GM23338 (cell line): ENCODE results near the gene DARS2. TPM values are rescaled to one million over a fixed set of nuclear protein-coding genes. Genes with fewer than 3 reads are reported as not detected.

Source experiments
- ATAC-seq: fragments of 200-7000 bp; cut with Tn5 transposase; 3 replicates; pipeline ENCODE4 v1.9.1; 2020
- DNase-seq: peaks from one replicate; pipeline ENCODE4 v3.0.0-alpha.2; 2015; ENCODE audit warnings: low spot score
- H2AFZ ChIP-seq: fragments of 200-600 bp; sonication (generic); 2 replicates; pipeline ENCODE4 v1.8.0; 2016; ENCODE audit warnings: antibody characterized with exemption, mild to moderate bottlenecking, moderate library complexity
- H3F3A ChIP-seq: fragments of 200-600 bp; sonication (generic); replicated peaks from 2 replicates; pipeline ENCODE4 v1.8.0; 2017; ENCODE audit warnings: antibody characterized with exemption, mixed run types, low read depth
- H3K27ac ChIP-seq: fragments of 200-600 bp; sonication (generic); 2 replicates; pipeline ENCODE4 v1.6.1; 2016; ENCODE audit warnings: low read depth
- H3K27me3 ChIP-seq: fragments of 200-600 bp; sonication (generic); 2 replicates; pipeline ENCODE4 v1.8.0; 2016; ENCODE audit warnings: mild to moderate bottlenecking, mixed run types, moderate library complexity; ENCODE audit not compliant: insufficient read depth
- H3K36me3 ChIP-seq: fragments of 200-600 bp; sonication (generic); 2 replicates; pipeline ENCODE4 v1.8.0; 2016; ENCODE audit warnings: mild to moderate bottlenecking; ENCODE audit not compliant: insufficient read depth
- H3K4me1 ChIP-seq: fragments of 200-600 bp; sonication (generic); 2 replicates; pipeline ENCODE4 v1.8.0; 2016; ENCODE audit warnings: mild to moderate bottlenecking, moderate library complexity; ENCODE audit not compliant: insufficient read depth
- H3K4me2 ChIP-seq: fragments of 200-600 bp; sonication (generic); 2 replicates; pipeline ENCODE4 v1.7.1; 2017; ENCODE audit warnings: mixed run types
- H3K4me3 ChIP-seq: fragments of 200-600 bp; sonication (generic); 2 replicates; pipeline ENCODE4 v1.6.1; 2016; ENCODE audit warnings: mixed run types
- H3K79me2 ChIP-seq: fragments of 200-600 bp; sonication (generic); replicated peaks from 2 replicates; pipeline ENCODE4 v1.8.0; 2017; ENCODE audit warnings: mild to moderate bottlenecking; ENCODE audit not compliant: insufficient read depth
- H3K9me2 ChIP-seq: fragments of 200-600 bp; sonication (generic); 2 replicates; pipeline ENCODE4 v1.8.0; 2017; ENCODE audit not compliant: insufficient read depth
- H4K20me1 ChIP-seq: fragments of 200-600 bp; sonication (generic); replicated peaks from 2 replicates; pipeline ENCODE4 v1.8.0; 2017; ENCODE audit warnings: mild to moderate bottlenecking; ENCODE audit not compliant: insufficient read depth
- H3K27ac Mint-ChIP-seq: 2 replicates; pipeline ENCODE4 v1.8.0; 2020; ENCODE audit warnings: inconsistent platforms, mild to moderate bottlenecking, moderate library complexity, mixed read lengths
- H3K27me3 Mint-ChIP-seq: 3 replicates; pipeline ENCODE4 v1.8.0; 2022; ENCODE audit warnings: low read depth, mild to moderate bottlenecking, moderate library complexity, mixed read lengths, inconsistent platforms; ENCODE audit not compliant: insufficient read depth, poor library complexity
- H3K36me3 Mint-ChIP-seq: 3 replicates; pipeline ENCODE4 v1.8.0; 2021; ENCODE audit warnings: low read depth, mild to moderate bottlenecking, inconsistent platforms, moderate library complexity, mixed read lengths
- H3K4me1 Mint-ChIP-seq: 3 replicates; pipeline ENCODE4 v1.8.0; 2020; ENCODE audit warnings: mild to moderate bottlenecking, inconsistent platforms, mixed read lengths
- H3K4me3 Mint-ChIP-seq: 3 replicates; pipeline ENCODE4 v1.8.0; 2021; ENCODE audit warnings: moderate library complexity, mild to moderate bottlenecking, inconsistent platforms, mixed read lengths
- H3K9me3 Mint-ChIP-seq: 3 replicates; pipeline ENCODE4 v1.8.0; 2020; ENCODE audit warnings: moderate library complexity, mild to moderate bottlenecking, inconsistent platforms, mixed read lengths
- ETS1 ChIP-seq: IDR thresholded peaks from 2 replicates; pipeline ENCODE4 v1.6.1; 2016; ENCODE audit warnings: antibody characterized with exemption
- EZH2 ChIP-seq: fragments of 200-600 bp; sonication (generic); IDR thresholded peaks from one replicate; pipeline ENCODE4 v1.8.0; 2017; ENCODE audit warnings: antibody characterized with exemption, mild to moderate bottlenecking, low read depth; ENCODE audit not compliant: unreplicated experiment
- JUNB ChIP-seq: IDR thresholded peaks from one replicate; pipeline ENCODE4 v1.6.1; 2016; ENCODE audit warnings: antibody characterized with exemption; ENCODE audit not compliant: unreplicated experiment
- NANOG ChIP-seq: IDR thresholded peaks from 2 replicates; pipeline ENCODE4 v1.6.1; 2016; ENCODE audit warnings: antibody characterized with exemption, borderline replicate concordance
- REST ChIP-seq: IDR thresholded peaks from one replicate; pipeline ENCODE4 v1.6.1; 2018; ENCODE audit warnings: antibody characterized with exemption; ENCODE audit not compliant: unreplicated experiment
- ZNF114 ChIP-seq: fragments of 250-450 bp; sonication (Bioruptor Pico); IDR thresholded peaks from 2 replicates; pipeline ENCODE4 v1.5.0; 2020; ENCODE audit warnings: mild to moderate bottlenecking, moderate library complexity
- ZNF331 ChIP-seq: fragments of 250-450 bp; sonication (Bioruptor Pico); IDR thresholded peaks from 2 replicates; pipeline ENCODE4 v1.5.0; 2020; ENCODE audit warnings: low read depth, mild to moderate bottlenecking, moderate library complexity
- polyA plus RNA-seq: library from polyadenylated mRNA; unstranded; fragments of >200 nt; fragmentation: Nextera tagmentation; extraction: Ambion mirVana; gene quantifications from 2 replicates; pipeline ENCODE4 v1.2.1, GENCODE V29; 2016
- total RNA-seq: library from RNA; depleted of rRNA; stranded (reverse); fragments of >200 nt; shearing (Covaris generic); gene quantifications from 2 replicates; pipeline ENCODE4 v1.2.3, GENCODE V29; 2014
- TF ChIP-seq, protein P1 (sequence below): fragments of 250-450 bp; sonication (Bioruptor Pico); IDR thresholded peaks from 2 replicates; pipeline ENCODE4 v1.5.0; 2020; ENCODE audit warnings: mild to moderate bottlenecking, moderate library complexity

Gene DARS2
- total and polyA plus RNA-seq, 2 experiments from 2014 or later, result 18.1 to 41.1 TPM

GRCh38 chr1:173821680-173822079, 2.8 kb upstream of the DARS2 start:
- H3K36me3 ChIP-seq, result peaks cover 20% of the 10 kb centered on the region
- H3K9me2 ChIP-seq, result no peaks in the 10 kb centered on the region
- Mint-ChIP-seq H3K36me3 (peaks cover 38% of the 10 kb centered on the region), H3K27ac (no peak overlapping the region), H3K9me3 (no peaks in the 10 kb centered on the region), H3K4me1 (peaks cover 11% of the 10 kb centered on the region), H3K4me3 (no peak overlapping the region), H3K27me3 (no peaks in the 10 kb centered on the region)
- H3K4me1 ChIP-seq, result peaks cover 7% of the 10 kb centered on the region
- H3K4me3 ChIP-seq, result no peak overlapping the region
- H4K20me1 ChIP-seq, result peaks cover 19% of the 10 kb centered on the region; the same call in 1 of the 2 replicates
- H3F3A ChIP-seq, result peaks cover 4% of the 10 kb centered on the region; the same call in 1 of the 2 replicates
- no peaks in the 10 kb centered on the region for H3K27me3 ChIP-seq
- no peak overlapping the region for H3K4me2 ChIP-seq
- H3K27ac ChIP-seq, result no peak overlapping the region
- peaks cover 83% of the 10 kb centered on the region for H3K79me2 ChIP-seq
- DNase-seq, result no peak
- no peak for ATAC-seq
- TF ChIP-seq REST (no peak), EZH2 (no peak), ZNF114 (CRISPR knock-in tag) (no peak), ZNF331 (CRISPR knock-in tag) (no peak), JUNB (no peak), ETS1 (no peak), NANOG (no peak)
- TF ChIP-seq, protein P1, sequence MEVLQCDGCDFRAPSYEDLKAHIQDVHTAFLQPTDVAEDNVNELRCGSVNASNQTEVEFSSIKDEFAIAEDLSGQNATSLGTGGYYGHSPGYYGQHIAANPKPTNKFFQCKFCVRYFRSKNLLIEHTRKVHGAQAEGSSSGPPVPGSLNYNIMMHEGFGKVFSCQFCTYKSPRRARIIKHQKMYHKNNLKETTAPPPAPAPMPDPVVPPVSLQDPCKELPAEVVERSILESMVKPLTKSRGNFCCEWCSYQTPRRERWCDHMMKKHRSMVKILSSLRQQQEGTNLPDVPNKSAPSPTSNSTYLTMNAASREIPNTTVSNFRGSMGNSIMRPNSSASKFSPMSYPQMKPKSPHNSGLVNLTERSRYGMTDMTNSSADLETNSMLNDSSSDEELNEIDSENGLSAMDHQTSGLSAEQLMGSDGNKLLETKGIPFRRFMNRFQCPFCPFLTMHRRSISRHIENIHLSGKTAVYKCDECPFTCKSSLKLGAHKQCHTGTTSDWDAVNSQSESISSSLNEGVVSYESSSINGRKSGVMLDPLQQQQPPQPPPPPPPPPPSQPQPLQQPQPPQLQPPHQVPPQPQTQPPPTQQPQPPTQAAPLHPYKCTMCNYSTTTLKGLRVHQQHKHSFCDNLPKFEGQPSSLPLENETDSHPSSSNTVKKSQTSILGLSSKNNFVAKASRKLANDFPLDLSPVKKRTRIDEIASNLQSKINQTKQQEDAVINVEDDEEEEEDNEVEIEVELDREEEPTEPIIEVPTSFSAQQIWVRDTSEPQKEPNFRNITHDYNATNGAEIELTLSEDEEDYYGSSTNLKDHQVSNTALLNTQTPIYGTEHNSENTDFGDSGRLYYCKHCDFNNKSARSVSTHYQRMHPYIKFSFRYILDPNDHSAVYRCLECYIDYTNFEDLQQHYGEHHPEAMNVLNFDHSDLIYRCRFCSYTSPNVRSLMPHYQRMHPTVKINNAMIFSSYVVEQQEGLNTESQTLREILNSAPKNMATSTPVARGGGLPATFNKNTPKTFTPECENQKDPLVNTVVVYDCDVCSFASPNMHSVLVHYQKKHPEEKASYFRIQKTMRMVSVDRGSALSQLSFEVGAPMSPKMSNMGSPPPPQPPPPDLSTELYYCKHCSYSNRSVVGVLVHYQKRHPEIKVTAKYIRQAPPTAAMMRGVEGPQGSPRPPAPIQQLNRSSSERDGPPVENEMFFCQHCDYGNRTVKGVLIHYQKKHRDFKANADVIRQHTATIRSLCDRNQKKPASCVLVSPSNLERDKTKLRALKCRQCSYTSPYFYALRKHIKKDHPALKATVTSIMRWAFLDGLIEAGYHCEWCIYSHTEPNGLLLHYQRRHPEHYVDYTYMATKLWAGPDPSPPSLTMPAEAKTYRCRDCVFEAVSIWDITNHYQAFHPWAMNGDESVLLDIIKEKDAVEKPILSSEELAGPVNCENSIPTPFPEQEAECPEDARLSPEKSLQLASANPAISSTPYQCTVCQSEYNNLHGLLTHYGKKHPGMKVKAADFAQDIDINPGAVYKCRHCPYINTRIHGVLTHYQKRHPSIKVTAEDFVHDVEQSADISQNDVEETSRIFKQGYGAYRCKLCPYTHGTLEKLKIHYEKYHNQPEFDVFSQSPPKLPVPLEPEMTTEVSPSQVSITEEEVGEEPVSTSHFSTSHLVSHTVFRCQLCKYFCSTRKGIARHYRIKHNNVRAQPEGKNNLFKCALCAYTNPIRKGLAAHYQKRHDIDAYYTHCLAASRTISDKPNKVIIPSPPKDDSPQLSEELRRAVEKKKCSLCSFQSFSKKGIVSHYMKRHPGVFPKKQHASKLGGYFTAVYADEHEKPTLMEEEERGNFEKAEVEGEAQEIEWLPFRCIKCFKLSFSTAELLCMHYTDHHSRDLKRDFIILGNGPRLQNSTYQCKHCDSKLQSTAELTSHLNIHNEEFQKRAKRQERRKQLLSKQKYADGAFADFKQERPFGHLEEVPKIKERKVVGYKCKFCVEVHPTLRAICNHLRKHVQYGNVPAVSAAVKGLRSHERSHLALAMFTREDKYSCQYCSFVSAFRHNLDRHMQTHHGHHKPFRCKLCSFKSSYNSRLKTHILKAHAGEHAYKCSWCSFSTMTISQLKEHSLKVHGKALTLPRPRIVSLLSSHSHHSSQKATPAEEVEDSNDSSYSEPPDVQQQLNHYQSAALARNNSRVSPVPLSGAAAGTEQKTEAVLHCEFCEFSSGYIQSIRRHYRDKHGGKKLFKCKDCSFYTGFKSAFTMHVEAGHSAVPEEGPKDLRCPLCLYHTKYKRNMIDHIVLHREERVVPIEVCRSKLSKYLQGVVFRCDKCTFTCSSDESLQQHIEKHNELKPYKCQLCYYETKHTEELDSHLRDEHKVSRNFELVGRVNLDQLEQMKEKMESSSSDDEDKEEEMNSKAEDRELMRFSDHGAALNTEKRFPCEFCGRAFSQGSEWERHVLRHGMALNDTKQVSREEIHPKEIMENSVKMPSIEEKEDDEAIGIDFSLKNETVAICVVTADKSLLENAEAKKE, result no peak
- no peak overlapping the region for H2AFZ ChIP-seq
